Stimulated activated naive CD4-positive, alpha-beta T cell treated with Interleukin-2 at 50 U/mL for 16 hours (primary cell): Measurements from ENCODE around the gene MYOZ3.

Experiments
- DNase-seq: peaks from one replicate; lab custom pipeline; 2025; lab: John Stamatoyannopoulos, UW

MYOZ3 gene

DNA sequence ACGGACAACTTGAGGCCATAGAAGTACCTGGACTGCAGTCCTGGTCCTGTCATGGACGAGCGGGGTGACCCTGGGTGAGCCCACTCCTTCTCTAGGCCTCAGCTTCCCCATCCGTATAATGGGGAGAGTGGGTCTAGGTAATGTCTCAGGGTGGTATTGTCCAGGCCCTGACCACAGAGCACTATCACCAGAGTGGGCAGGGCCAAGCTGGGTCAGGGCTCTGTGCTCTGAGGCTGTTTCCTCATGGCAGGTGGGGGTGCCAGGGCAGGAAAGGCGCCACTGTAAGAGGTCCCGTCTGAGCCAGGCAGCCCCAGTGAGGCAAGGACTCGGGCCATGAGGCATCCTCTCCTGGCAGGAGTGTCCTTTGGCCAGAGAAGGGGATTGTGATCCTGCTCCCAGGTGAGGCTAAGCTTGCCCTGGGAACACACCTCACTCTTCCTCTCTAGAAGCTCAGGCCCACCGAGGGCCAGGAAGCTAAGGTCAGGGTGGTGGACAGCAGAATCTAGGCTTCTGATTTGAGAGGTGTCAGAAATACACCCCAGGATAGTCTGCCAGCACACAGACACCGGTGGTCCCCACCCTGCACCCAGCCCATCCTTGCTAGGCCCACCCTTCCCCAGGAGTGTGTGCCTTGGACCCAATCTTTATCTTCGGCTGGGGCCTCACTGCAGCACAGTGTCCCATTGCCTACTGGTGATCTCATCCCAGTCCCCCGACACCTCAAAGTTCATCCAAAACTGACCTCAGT lies 1.5 kb upstream of the MYOZ3 start:
- DNase-seq: no peak

DNA sequence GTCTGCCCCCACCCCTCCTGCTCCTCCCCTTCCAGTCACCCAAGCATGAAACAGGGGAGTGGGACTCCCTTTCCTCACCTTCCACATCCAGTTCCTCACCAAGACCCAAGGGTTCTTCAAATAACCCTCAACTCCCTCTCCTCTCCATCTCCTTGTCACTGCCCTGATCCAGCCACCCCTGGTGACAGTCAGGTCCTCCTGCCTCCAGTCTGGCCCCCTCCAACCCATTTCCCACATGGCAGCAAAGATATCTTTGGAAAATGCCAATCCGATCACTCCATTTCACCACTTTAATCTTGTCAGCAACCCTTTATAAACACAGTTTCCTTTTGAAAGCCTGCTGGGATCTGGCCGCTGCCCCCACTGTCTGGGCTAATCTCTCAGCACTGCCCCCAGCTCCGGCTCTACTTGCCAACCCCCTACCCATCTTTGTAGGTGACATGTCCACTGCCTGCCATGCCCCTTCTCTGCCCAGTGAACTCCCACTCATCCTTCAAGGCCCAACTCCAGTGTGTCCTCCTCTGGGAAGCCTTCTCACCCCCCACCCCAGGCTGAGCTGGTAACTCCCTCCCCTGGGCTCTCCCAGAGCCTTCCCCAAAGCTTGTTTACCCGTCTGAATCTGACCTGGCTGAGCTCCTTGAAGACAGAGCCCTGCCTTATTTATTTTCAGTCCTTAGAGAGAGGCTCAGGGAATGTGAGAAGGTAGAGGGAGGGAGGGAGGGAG lies 781 bp upstream of the MYOZ3 start:
- no peak for DNase-seq

DNA sequence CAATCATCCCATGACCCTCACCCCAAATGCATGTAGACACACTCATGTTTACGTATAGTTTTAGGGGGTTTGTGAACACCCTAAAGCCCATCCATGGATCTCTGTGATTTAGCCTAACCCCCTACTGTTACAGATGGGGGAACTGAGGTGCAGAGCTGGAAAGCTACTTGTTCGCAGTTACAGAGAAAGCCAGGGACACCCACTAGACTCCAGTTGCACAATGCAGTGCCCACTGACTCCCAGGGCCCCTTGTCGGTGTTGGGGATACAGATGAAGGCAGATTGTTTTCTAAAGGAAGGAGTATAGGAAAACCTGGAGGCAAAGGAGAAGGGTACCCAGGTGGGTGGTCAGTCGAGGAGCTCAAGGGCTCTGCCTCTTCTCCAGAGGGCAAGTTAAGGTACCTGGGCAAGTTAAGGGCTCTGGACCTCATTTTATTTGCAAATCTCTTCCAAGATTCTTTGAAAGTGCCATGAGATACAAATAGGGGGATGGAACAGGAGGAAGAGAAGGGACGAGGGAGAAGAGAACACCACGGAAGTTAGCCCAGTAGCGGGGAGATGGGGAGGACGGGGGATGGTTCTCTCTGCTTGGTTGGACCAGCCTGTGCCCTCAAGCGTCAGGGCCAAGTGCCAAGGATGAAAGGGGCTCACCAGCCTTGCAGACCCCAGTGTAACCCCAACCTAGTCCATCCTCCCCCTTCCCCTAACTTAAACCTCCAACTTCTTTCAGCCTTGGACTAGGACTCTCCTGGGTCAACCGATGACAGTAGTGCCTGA lies 958 bp downstream of the MYOZ3 start:
- no peak for DNase-seq

DNA sequence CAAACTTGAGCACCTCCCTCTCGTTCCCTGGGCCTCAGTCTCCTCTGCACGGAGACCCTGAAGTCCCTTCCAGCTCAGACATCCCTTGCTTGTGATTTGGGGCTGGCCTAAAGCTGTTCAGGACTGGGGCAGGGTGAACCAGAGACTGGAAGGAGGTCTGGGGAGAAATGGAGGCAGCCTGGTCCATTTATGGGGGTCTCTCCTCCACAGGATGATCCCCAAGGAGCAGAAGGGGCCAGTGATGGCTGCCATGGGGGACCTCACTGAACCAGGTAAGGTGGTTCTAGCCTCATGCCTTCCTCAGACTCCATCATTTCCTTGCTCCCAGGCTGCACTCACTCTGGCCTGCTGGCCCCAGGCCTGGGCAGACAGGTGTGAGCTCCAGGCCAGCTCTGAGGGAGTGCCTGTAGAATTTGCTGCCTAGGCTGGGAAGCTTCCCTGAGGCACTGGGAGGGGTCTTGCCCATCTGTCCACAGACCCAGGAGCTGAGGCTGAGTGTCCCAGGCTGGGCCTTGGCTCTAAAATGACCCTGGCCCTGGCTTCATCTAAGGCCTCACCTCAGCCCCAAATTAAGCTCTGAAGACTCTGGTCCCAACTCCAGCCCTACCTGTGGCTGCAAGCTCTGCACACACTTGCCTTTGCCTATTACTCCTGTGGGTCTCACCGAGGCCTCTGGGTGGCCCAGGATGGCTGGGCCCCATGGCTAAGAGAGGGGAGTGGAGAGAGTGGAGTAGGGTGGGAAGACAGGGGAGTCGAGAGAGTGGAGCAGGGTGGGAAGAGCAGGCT lies 1.9 kb downstream of the MYOZ3 start:
- DNase-seq: no peak

DNA sequence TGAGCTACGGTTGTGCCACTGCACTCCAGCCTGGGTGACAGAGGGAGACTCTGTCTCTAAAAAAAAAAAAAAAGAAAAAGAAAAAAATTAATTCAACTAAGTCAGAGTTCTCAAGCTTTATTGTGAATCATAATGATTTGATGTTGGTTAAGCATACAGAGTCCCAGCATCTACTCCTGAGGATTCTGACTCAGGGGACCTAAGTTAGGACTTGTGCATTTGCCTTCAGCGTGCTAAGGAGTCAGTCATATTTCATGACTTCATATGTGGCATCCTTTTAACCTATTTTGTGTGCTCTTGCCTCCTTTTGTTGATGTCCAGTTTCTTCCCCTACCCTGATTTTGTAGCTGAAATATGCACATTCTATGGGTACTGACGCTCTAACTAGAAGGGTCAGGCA lies 2.9 kb downstream of the MYOZ3 start:
- no peak for DNase-seq

DNA sequence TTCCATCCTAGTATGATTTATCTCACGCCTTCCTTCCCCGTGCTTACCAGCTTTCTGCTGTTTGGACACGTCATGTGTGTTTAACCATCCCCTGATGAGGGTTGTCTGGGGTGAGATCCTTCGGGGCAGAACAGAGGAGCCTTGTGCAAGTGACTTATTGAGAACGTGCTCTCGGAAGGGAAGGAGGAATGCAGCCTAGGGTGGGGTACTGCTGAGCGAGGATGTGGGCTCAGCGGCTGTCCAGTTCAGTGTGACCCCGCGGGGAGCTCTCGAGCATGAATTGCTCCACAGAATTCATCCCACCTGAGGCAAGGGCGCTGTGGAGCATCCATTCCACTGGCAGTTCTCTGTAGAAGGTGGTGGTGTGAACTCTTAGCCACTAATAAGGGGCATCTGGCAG lies 4.0 kb downstream of the MYOZ3 start:
- DNase-seq: no peak

DNA sequence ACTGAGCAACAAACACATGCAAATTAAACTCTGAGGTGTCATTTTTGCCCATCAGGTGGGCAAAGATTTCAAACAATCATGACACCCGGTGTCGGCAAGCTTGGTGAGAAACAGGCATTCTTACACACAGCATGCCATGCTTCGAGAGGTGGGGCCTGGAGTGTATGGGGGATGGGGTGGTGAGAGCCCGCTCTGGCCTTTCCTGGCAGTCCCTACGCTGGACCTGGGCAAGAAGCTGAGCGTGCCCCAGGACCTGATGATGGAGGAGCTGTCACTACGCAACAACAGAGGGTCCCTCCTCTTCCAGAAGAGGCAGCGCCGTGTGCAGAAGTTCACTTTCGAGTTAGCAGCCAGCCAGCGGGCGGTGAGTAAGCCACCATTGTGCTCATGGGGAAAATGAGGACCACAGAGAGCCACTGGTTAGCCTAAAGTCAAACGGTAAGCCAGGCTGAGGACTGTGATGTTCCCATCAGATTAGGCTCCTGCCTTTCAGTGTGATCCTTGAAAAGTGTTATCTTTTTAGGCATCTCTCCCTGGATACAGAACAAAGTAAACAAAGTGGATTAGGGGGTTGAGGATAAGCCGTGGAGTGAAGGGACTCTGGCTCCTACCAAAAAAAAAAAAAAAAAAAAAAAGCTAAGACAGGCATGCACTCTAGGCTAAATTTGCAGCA lies 9.4 kb downstream of the MYOZ3 start:
- no peak for DNase-seq

DNA sequence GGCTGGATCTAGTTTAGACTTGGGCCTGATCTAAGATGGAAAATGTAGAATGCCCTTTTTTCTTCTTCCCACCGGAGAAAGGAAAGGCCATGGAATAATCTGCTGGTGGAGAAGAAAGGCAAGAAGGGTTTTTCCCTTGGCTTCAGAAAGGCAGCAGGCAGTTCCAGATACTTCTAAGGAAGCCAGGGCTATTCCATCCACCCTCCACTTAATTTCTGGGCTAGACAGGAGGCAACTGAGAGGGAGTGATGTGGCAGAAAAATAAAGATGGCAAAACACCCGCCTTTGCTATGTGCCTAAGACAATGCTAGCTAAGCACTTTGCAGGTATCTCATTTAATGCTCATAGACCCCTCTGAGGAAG lies 9.9 kb downstream of the MYOZ3 start:
- DNase-seq: no peak

DNA sequence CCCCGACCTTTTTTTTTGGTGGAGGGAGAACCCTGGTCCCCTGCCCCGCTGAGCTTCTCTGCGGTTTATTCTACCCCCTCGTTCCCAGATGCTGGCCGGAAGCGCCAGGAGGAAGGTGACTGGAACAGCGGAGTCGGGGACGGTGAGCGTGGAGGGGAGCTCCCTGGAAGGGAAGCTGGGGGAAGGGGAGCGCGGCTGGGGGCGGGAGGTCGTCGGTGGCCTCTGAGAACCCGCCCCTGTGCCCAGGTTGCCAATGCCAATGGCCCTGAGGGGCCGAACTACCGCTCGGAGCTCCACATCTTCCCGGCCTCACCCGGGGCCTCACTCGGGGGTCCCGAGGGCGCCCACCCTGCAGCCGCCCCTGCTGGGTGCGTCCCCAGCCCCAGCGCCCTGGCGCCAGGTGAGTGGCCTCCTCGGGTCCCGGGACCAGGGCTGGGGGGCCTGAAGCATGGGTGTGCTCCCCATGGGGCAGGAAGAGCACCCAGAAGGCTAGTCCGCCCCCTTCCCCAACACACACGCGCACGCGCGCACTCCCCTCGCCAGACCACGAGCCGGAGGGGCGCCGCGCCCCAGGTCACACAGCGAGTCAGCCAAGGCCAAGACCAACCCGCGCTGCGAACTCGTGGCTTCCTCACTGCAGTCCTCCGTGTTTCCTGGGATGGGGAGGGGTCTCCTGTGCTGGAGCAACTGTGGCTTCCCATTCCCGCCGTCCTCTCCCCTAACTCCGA lies 10.6 kb downstream of the MYOZ3 start:
- DNase-seq: peak; percentile 19

DNA sequence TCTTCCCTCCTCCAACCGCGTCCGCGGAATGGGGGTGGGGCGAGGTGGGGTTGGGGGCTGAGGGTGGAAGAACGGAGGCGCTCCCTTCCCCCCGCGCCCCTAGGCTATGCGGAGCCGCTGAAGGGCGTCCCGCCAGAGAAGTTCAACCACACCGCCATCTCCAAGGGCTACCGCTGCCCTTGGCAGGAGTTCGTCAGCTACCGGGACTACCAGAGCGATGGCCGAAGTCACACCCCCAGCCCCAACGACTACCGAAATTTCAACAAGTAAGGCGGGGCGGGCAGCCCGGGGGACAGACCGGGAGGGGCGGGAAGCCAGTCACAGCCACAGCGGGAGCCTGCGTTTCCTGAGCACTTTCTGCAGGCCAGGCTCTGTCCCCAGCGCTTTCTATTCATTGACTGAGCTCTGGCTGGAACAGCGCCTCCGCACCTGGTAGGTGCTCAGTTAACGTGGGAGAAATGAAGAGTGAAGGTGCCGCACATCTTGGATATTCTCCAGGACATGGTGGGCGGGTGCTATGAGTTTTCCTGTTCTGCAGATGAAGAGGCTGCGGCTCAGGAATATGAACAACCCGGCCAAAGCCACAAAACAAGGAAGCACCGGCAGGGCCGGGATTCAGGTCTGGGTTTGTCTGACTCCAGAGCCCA lies 11.3 kb downstream of the MYOZ3 start:
- DNase-seq: peak; percentile 11

DNA sequence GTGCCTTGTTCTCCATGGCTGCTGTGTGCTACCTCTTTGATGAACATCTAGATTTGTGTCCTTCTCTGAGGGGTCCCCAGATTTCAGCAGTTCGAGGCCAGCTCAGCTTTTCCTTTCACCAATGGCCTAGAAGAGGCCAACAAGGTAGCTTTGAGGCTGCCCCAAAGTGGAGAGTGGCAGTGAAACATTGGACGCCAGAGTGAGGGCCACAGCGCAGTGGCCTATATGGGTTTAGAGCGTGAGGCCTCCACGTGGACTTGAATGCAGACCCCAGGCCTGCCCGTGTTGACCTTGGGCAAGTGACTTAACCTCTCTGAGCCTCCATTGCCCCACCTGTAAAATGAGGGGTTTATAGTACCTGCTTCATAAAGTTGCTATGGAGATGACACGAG lies 11.8 kb downstream of the MYOZ3 start:
- DNase-seq: no peak

DNA sequence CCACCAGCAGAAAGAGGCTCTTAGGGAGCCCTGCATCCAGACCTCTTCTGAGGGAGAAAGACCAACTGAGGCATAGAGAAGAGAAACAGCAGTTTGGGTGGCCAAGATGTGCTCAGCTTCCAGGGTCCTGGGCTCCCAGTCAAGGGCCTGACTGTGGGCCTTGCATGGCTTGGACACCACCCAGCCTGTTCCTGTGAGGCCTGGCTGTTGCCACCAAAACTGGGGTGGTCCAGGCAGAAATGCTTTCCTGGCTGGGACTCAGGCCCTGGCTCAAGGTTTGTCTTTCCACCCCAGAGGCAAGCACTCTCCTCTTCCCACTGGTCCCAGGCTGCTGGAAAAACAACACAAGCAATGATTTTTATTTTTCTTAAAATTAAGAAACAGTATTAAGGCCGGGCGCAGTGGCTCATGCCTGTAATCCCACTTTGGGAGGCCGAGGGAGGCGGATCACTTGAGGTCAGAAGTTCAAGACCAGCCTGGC lies 13.3 kb downstream of the MYOZ3 start:
- no peak for DNase-seq

DNA sequence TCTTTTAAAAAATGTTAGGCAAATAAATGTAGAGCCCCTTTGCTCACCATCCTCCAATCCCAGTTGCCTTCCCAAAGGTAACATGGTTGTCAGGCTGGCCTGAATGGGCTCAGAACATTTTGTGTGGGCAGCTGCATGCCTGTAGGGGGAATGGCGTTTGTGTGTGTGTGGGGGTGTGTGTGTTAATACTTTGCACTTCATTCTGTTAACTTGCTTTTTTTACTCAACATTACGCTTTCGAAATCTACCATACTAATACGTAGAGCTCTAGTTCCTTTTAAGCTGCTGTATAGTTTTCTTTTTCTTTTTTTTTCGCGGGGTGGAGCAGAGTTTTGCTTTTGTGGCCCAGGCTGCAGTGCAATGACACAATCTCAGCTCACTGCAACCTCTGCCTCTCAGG lies 14.0 kb downstream of the MYOZ3 start:
- DNase-seq: no peak

DNA sequence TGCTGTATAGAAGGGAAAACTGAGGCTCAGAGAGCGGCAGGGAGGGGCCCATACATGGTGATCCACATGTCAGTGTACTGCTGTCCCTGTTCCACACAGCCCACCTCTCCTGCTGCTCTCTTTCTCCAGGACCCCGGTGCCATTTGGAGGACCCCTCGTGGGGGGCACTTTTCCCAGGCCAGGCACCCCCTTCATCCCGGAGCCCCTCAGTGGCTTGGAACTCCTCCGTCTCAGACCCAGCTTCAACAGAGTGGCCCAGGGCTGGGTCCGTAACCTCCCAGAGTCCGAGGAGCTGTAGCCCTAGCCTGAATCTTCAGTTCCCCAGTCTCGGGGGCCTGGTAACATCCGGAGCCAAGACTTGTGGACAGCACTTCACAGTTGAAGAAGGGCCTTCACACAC lies 15.5 kb downstream of the MYOZ3 start:
- DNase-seq: no peak

DNA sequence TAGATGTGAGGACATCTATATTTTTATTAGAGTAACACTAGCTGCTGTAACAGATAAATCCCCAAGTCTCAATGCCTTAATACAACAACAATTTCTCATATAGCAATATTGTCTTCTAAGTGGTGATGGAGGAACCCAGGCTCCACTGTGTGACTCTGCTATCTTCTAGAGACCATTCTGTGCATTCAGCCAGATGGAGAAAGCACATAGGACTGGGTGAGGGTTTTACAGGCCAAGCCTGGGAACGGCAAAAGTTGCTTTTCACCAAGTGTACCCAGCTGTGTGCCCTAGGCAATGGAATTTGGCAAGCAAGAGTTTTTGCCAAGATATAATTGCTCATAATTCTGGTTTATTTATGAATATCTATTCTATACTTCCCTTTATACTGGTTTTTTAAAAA lies 28.1 kb downstream of the MYOZ3 start:
- DNase-seq: no peak

DNA sequence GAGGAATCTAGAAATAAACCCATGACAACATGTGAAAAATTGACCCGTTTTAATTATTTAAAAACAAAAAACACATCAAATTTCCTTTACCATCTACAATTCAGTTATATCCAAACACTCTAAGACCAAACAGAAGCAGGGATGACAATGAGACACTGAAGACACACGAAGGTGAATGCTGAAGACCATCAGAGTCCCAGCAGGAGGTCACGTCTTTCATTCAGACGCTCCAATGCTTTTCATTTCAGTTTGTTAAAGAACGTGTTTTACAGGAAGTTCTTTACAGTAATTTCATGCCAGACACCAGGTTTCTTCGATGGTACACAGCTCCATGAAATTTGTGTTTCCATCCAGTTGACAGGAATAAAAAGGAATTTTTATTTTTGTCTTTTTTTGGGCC lies 29.7 kb downstream of the MYOZ3 start:
- no peak for DNase-seq

DNA sequence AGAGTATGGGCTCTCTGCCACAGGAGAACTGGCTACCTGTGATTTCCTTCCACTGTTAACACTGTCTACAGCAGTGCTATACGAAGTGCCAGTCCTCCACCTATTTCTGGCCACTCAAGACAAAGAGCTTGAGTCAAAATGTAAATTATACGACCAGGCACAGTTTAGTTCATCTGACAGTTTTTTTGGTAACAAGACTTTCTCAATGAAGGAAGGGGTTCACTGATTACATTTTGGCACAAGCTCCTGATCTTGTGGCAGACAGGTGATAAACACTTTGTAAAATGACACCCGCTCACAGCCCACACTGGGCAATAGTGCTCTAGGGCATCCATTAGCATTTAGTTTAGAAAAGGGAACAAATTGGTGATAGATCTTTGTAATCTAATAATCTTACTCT lies 31.2 kb downstream of the MYOZ3 start:
- DNase-seq: no peak

DNA sequence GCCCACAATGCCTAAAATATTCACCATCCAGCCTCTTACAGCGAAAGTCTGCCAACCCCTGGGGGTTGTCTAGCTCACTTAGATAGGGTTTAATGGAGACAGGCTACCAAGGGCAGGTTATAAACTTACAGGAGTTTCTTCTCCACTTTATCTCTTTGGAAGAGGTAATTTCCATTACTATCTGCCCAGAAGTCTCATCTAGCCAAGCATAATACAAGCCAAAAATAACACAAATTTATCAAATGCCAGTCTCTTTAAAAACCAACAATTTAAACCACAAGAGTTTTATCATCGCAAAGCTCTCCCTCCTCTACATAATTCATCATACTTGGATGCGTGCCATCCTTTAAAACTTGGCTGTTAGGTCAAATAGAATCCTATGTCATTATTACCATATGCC lies 33.6 kb downstream of the MYOZ3 start:
- DNase-seq: no peak

DNA sequence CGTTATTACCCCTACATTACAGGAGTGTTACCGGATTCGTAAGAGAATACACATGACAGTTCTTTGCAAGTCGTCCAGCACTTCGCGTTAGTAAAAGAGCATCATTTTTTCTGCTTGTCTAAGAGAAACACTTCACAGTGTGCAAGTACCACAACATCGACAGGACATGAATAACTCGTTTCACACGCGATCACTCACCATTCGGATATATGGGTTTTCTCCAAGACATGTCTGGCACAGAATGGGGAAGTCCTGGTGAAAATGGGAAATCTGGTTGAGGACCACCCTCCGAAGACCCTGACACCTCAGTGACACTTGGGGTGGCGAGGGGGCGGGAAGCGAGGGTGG lies 39.2 kb downstream of the MYOZ3 start:
- DNase-seq: no peak

DNA sequence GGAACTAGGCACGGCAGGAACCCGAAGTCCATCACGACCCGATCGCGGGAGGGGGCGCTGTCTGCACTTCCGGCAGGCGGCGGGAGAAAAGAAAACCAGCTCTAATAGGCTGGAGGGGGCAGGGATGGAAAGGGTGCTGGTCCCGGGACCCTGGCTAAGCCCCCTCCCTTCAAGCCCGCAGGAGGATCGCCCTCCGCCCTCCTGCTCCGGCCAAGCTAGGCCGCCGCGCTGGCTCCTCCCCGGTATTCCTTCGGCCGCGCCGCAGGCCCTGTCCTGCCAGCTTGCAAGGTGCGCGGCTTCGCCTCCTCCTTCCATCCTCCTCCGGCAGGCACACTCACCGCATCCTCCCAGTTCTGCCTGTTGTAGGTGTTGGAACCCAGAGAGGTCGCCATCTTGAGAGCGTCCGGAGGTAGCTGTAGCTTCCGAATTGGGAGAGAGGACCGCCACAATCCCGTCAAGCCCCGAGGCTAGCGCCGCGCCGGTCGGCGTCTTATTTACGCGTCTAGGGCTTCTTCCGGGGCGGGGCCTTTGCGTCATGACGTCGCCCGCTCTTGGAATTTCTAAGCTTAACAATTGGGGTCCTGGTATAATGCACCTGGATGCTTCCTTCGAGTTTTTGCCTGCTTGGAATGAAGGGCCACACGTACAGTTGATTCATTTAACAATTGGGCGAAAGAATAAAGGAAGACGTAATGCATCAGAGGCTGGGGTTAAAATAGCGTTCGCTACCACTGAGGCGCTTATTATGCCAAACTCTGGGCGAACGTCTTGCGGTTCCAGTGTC lies 39.7 kb downstream of the MYOZ3 start, which contains the start of gene RBM22:
Gene RBM22, minus strand, starts transcription at position 469 of the 784 bp plus-strand sequence. Its CDS starts 77 bp downstream, at position 392.
- DNase-seq: peak; percentile 89
